Measurements from ENCODE around the gene HGS.

DNA sequence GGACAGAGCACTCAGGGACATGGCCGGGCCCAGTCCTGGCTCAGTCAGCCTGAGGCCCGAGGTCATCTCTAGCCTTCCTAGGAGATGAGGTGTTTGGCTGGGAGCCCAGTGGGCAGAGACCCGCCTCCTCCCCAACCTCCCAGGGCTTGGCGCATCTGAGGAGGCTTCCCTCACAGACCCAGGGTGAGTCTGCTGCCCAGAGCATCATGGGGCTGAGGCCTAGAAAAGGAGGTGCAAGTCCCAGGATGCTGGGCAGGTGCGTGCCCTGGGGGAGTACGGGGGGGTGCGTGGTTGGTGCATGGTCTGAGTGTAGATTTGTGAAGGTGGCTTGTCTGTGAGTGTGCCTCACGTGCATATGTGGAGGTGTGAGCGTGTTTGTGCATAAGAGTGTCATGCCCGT is 32.1 kb upstream of the HGS start:
- TF ChIP-seq CTCF (IDR thresholded peaks at IDR 0.05) (no peak), POLR2A (IDR thresholded peaks at IDR 0.05) (no peak)

Data from vagina (tissue), 2 donors.